Stimulated activated CD4-positive, alpha-beta T cell treated with anti-CD3 and anti-CD28 coated beads, Interleukin-1b, Interleukin-23, amount 100 ng/mL, for 24 hours (primary cell): ENCODE measurements around the gene COL4A1.

Experiments used
- DNase-seq, 4 experiments: peaks; one replicate each; pipeline ENCODE4 v3.0.0-alpha.2; 2020; ENCODE audit warnings: low read depth in 4 of 4, low spot score in 1 of 4

Gene COL4A1

DNA sequence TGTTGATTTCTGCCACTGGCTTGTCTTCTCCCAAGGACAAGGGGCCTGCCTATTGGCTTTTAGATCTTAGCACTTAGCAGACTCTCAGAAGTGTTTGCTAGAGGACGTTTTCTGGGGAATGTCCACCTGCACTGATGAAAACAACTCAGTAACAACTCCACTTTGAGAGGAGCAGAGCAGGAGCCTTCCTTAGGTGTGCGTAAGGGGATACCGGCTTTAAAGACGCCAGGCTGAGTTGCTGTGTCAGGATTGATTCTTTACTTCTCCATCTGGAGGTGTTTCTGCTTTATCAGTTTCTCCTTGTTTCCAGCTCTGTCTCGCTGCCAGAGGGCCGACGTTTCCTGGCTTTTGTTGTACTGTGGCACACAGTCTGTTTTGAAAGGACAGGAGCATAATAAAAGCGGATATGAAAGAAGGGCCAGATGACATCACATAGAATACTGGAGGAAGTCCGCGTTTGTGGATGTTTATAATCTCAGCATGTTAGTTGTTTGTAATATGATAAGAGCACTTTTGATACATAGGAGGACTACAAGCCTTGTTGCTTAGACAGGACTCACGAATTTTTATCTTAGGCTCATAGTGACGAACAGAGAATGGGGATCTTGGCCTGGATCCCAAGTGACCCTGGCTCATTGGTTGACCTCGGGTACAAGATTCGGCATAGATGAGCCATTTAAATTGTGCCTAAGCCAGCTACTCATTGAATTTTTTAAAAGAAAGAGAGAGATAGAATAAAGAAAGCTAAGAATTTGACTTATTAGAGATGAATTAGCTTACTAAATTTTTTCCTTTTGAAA, 34.7 kb upstream of the COL4A1 start:
- DNase-seq: no peak

DNA sequence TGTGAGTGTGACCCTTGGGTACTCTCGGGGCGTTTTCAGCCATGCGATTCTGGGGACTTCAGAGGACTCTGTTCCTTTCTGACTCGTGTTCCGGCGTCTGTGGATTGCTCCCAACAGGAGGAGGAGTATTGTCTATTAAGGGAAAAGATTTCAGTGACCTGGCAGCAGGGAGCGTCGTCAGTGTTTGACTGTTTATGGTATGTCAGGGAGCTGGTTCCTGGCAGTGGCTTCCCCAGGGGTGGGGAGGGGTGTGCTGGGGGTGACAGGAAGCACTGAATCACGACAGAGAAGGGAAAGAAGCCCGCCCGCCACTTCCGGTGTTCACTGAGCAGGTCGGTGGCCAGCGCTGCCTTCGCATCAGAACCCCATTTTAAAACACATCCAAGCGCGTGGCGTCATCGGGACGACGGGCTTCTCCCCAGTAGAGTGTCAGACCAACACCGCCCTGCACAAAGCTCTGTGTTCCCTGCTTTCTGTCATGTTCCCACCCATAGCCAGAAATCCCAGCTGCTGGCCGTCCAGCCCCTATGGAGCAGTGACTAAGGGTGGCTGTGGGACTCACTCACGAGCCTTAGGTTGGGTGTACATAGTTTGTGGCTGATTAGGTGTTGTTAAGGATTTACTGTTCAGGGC, 34.0 kb upstream of the COL4A1 start:
- DNase-seq: peak; percentile 11 to 56 (median 20)

DNA sequence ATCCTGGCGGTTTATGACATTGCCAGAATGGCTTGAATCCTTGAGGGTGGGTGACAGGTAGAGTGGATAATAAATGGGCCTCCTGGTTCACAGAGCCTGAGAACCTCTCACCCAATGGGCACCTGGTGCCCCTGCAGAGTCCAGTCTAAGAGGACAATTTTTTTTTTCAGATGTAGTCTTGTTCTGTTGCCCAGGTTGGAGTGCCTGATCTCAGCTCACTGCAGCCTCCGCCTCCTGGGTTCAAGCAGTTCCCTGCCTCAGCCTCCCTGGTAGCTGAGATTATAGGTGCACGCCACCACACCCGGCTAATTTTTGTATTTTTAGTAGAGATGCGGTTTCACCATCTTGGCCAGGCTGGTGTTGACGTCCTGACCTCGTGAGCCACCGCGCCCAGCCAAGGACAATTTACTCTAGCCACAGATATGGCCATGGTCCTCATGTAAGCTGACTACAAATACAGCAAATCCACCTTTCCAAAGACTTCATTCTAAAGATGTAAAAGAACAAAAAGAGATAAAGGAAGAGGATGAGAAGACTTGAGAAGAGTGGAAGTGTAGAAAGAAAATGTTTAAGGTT, 33.1 kb upstream of the COL4A1 start:
- DNase-seq: no peak

DNA sequence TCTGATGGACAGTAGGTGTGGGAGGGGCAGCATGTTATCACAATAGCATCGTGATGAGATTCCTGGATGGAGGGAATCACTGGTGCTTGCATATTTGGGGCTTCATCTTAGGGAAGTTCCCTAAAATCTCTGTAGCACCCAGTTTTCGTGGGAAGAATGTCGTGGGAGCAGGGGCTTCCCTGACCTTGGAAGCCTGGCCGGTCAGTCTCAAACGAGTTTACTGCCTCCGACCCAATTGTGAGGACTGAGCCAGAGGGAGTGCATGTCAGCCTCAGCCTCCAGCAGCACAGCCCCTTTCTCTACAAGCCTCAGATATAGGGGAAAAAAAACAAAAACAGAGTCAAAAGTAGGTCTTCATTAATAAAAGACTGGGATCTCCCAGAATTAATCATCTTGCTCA, 32.3 kb upstream of the COL4A1 start:
- DNase-seq: no peak

DNA sequence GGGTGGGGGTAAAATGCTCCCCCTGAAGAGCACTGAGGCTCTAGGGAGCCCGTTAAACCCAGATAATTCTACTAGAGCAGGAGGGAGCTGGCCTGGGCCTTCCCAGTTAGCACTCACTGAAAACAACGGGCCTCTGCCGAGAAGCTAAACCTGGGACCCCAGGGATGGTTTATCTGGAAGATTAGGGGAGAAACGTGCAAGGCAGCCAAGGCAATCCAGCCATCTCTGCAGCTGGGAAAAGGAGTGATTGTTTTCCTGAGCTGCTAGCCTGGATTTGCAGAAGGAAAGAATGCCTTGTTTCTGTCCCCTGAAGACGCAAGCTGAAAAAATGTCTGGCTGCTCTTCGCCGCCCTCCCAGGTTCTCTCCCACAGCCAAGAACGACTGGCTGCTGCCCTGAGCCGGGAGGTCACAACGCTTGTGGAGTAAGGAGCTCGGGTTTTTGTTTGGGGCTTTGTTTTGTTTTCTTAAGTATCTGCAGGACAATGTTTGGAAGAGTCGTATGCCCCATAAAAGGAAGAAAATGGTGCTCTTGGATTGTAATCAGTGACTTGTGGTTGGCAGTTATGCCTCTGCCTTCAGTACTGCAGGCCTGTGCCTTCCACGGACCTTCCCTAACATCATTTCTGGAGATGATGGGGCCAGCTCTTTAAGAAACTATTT, 31.6 kb upstream of the COL4A1 start:
- DNase-seq: no peak

DNA sequence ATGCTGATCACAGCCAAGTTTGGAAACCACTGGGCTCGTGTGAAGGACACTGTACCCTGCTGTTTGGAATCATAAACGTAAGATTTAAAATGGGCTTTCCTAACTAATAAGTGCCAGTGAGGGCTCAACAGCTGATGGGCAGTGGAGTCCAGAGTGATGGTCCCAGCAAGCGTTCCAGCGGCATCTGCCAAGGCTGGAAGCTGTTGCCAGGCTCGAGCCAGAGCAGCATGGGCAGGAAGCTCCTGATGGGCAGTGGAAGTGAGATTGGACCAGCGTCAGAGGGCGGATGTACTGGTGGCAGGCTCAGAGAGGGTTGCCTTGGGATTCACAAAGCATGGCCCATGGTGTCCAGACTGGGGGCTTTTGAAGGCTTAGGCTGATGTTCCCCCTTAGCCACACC, 30.3 kb upstream of the COL4A1 start:
- no peak for DNase-seq

DNA sequence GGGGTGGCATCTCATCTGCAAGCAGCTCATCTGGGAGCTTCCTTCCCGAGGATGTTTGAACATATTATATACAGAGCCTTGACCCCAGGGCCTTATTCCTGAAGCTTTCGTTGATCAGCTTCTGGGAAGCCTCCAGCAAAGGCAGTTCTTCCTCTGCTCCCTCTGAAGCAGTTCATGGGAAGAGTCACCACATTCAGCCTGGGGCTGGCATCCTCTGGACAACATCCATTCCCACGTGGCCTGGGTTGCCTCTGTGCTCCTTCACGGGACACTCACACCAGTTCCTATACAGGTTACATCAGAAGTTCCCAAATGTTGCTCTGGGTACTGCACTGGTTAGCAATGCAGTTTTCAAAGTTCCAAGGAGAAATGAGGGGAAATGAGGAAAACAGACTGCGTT, 29.7 kb upstream of the COL4A1 start:
- no peak for DNase-seq

DNA sequence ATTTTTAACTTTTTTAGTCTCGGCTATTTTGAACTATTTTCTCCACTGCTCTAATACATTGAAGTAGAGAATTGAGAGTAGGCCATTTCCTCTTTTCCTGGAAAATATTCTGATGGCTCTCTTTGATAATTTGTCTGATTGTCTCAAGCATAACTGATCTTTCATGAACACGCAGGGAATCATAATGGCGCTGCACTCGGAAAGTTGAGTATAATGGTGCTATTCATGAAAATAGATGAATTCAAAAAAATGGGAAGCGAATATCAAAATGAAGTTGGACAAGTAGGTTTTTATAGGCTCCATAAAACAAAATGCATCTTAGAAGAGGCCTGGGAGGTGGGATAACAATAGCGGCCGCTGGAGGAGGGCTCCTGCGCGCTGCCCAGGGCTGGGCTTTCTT, 29.2 kb upstream of the COL4A1 start:
- no peak for DNase-seq

DNA sequence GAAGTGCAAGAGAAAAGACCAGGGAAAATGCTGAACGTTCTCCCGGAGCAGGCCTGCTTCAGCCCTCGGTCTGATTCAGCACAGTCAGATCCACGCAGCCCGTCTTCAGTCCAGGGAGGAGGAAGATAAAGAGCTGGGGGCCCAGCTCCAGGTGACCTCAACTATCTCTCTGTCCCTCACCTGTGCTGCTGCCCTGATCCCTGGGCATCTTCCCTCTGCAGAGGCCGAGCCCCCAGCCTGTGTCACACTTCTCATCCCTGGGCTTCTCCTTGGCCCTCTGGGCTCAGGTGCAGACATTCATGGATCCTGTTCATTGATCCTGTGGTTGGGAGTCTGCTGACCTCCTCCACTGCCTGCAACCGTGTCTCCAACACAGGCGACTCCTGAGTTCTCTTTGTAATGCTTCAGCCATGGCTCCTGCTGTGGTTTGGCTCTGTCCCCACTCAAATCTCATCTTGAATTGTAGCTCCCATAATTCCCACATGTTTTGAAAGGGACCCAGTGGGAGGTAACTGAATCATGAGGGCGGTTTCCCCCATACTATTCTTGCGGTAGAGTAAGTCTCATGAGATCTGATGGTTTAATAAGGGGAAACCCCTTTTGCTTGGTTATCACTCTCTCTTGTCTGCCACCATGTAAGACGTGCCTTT, 28.0 kb upstream of the COL4A1 start:
- DNase-seq: no peak

DNA sequence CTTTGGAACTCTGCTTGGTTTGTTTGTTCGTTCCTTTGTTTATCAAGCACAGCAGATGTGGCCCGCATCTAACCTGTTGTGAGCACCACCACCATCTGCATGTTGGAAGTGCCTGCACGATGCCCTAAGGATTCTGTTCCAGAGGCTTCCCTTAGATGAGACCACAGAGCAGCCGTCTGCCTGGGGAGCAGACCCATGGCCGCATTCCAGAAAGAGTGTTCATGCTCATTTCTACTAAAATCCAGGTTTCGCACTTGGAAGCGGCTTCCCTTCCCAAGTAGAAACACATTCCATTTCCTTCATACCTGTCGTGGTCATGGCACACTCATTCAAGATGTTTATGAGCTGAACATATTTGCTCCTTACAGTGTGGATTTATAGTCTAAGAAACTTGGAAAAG, 27.3 kb upstream of the COL4A1 start:
- DNase-seq: no peak

DNA sequence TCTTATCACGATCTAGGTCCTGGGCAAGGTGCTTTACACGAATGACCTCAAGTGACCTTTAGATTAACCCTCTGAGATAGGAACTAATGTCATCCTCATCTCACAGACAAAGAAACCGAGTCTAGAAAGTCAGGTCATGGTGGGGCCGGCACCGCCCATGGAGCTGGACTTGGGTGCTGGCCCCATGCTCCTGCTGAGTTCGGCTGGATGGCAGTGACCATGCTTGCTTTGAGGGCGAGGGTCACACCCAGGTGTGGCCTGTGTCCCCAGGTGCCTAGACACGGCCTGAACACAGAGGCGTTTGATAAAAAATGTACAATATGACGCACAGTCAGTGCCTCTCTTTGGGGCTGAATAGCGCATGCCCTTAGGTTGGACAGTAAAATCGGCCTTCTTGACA, 26.9 kb upstream of the COL4A1 start:
- DNase-seq: no peak

DNA sequence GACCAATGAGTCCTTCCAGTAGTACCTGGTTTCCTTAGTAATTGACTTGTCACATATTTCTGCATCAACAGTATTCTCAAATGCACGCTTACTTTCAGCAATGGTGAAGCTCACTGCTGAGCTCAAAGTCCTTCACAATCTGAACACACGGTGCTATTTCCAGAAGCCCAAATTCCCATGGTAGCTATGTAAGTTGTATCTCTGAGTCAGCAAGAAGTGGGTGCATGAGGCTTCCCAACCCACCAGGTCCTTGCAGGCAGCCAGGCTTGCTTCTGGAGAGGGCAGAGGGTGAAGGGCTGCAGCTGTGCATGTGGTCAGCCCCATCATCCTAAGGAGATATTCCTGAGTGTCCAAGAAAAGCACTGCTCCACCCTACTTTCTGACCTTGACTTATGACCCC, 25.8 kb upstream of the COL4A1 start:
- DNase-seq: no peak

DNA sequence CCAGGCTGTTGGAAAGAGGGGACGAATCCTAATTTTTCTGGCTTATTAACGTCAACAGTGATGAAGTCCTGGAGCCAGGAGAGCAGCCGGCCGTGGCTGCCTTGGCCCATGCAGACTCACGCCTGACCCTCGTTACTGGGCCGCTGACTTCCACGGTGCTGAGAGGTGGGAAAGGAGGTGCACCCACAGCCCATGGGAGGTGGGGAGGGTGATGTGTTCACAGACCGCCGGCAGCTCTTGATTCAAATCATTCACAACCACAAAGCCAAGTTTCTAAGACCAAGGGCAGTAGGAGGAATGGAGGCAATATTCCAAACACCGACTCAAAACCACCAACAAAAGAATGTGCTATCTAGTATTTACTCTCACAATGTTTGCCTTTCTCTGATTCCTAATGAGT, 24.4 kb upstream of the COL4A1 start:
- no peak for DNase-seq

DNA sequence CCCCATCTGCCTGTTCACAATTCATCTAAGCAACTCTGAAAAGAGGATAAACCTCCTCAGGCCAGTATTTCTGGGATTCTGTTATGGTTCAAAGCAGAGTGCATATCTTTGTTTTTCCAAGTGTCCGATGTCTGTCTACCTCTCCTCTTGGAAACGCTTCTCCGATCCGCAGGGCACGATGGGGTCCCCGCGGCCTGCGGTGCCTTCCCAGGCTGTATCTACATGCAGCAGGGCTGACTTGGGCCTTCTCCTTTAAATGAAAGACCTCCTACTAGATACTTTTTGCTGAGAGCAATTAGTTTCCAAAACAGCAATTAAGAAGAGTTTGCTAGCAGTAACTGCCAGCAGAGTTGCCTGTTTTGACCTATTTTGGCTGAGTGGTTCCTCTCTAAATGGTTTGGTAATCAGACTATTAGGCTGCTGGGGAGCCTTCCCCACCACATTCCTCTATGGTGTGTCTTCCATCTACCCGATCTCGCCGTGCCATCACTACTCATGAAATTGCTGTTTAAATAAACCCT, 23.6 kb upstream of the COL4A1 start:
- DNase-seq: no peak

DNA sequence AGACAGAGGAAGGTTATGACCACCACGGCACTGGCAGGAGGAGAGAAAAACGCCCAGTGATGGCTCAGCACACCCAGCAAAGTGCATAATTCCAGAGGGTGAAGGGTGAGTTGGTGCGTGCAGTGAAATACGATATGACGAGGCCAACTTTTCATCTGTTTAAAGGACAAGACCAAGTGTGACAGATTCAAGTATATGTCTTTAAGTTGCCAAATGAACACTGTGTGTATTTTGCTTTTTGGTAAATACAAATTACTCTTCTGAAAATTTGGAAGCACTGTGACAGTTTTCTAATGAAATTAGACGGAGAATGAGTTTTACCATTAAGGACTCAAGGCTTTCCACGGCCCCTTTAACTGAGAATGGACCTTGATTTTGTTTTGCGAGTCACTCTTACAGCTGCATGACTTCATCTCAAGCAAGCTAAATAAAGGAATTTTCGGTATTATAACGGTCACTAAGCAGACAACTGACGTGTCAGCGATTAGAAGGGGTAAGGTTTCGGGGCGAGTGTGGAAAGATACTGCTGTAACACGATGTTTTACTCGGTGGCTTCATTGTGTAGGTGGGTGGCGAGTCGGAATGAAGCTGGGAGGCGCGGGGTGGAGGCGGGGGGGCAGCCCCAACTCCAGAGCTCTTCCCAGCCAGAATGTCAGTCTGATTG, 23.0 kb upstream of the COL4A1 start:
- no peak for DNase-seq

DNA sequence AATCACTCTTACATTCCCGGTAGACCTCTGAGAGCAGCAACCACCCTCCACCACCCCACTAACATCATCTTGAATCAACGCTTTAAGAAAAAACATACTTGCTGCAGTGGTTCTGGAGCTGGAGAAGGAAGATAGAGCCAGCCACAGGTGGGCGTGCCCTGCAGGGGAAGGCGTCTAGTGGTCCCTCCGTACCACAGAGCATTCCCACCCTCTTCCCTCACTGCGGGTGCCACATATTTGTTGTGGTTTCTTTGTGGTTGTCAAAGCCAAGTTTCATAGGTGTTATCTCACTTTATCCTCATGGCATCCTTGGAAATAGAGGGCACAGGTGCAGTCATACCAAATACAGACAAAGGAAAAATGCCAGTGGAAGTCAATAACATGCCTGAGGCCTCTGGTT, 22.3 kb upstream of the COL4A1 start:
- no peak for DNase-seq

DNA sequence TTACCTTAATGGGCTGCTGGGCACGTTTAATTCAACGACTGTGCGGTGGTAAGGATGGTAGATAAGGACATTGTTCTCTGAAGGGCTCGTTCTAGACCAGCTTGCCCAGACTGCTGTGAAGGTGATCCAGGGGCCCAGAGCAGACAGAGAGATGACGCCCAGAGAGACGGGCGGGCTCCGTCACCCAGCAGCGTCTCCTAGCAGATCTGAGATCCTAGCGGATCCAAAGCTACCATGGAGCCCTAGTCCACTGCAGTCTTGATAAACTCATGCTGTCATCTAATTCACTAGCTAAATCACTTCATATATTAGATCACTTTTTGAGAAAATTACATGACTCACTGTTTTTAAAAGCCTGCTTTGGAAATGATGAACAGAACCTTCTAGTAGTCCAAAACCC, 21.6 kb upstream of the COL4A1 start:
- DNase-seq: no peak

DNA sequence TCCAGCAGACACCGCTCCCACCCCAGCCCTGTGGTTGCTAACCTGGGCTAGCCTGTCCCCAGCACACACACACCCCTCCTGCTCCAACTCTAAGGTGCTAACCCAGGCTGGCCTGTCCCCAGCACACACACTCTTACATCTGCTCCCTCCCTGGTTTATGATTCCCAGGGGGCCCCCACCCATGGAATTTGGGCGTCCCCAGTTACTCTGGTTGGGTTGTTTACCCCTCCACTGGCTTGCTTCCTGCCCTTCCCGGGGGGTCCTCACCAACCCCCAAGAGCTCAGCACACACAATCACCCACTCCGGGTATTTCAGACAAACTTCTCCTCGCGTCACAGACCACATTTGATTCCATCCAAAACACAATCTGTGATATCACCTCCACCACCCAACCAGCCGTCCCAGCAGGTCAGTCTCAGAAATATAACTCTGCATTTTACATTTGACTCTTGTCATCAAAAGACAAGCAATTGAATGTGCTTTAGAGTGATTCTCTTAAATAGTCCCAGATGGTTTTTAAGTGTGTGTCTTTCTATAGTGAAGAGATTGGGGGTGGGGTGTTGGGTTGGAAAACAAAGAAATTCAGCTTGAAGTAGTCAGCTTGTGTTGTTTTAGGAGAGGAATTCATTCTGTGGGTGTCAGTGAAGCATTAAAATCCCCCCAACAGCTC, 20.2 kb upstream of the COL4A1 start:
- DNase-seq: no peak

DNA sequence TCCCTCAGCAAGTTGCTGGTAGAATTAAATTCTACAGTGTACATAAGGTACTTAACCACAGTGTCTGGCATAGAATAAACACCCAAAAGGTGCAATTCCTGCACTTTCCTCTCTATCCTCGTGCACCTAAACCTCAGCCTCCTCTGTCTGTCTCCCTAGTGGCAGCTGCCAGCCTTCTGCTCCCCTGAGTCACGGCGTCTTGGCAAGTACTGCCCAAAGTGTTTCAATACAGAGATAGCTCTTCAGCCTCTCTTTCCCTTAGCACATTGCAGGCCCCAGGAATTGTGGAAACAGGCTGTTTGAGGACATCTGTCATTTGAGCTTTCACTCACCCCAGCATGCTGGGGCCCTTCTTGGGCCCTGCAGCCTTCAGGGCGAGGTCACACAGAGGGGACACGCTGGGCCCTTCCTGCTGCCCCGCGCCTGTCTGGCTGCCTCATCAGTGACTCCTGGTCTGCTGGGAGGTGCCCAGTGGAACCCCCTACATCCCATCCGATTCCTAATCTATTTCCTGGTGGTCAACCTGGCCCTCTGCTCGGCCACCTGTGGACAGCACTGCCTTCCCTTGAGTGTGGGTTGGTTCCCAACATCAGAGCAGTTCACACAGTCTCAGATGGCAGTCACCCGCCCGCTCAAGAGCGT, 19.4 kb upstream of the COL4A1 start:
- no peak for DNase-seq
